Endodermal cell (in vitro differentiated cells): ENCODE results near the gene JMJD1C. TPM values are rescaled to one million over a fixed set of nuclear protein-coding genes. Genes with fewer than 3 reads are reported as not detected.
A peak's percentile ranks its signal among the peaks of the same experiment; 100 is the strongest.

ENCODE experiments used
- DNase-seq: peaks from one replicate; pipeline ENCODE4 v3.0.0-alpha.2; 2017
- H3K27ac ChIP-seq: 2 replicates; pipeline ENCODE4 v1.5.1; 2013; ENCODE audit warnings: mild to moderate bottlenecking, low read depth, low read length, moderate library complexity
- H3K27me3 ChIP-seq: 2 replicates; pipeline ENCODE4 v1.6.1; 2013; ENCODE audit warnings: mild to moderate bottlenecking, low read length, moderate library complexity; ENCODE audit not compliant: insufficient read depth, control insufficient read depth, poor library complexity, severe bottlenecking
- H3K36me3 ChIP-seq: 2 replicates; pipeline ENCODE4 v1.7.0; 2013; ENCODE audit warnings: mild to moderate bottlenecking, low read length, moderate library complexity; ENCODE audit not compliant: control insufficient read depth, insufficient read depth
- H3K4me1 ChIP-seq: one replicate; pipeline ENCODE4 v1.7.0; 2013; ENCODE audit warnings: low read length; ENCODE audit not compliant: control insufficient read depth, insufficient read depth
- H3K4me3 ChIP-seq: 2 replicates; pipeline ENCODE4 v1.5.1; 2013; ENCODE audit warnings: mild to moderate bottlenecking, low read length, moderate library complexity
- H3K9ac ChIP-seq: 2 replicates; pipeline ENCODE4 v1.6.1; 2013; ENCODE audit warnings: mild to moderate bottlenecking, low read length, moderate library complexity; ENCODE audit not compliant: poor library complexity, severe bottlenecking; ENCODE audit errors: extremely low read depth
- H3K9me3 ChIP-seq: 2 replicates; pipeline ENCODE4 v1.6.1; 2013; ENCODE audit warnings: mild to moderate bottlenecking, low read length, moderate library complexity; ENCODE audit not compliant: control insufficient read depth
- H3K27ac Mint-ChIP-seq: 2 replicates; pipeline ENCODE4 v1.8.0; 2020; ENCODE audit warnings: mixed read lengths
- H3K27me3 Mint-ChIP-seq: 2 replicates; pipeline ENCODE4 v1.8.0; 2021; ENCODE audit warnings: mild to moderate bottlenecking, mixed read lengths; ENCODE audit not compliant: insufficient read depth
- H3K36me3 Mint-ChIP-seq: 2 replicates; pipeline ENCODE4 v1.8.0; 2020; ENCODE audit warnings: low read depth, mixed read lengths
- H3K4me1 Mint-ChIP-seq: 2 replicates; pipeline ENCODE4 v1.8.0; 2020; ENCODE audit warnings: mixed read lengths
- H3K4me3 Mint-ChIP-seq: 2 replicates; pipeline ENCODE4 v1.8.0; 2020; ENCODE audit warnings: mild to moderate bottlenecking, moderate library complexity, mixed read lengths
- H3K9me3 Mint-ChIP-seq: 2 replicates; pipeline ENCODE4 v1.8.0; 2020; ENCODE audit warnings: mild to moderate bottlenecking, mixed read lengths
- WGBS, 2 experiments: methylation state at CpG; one replicate each; pipeline versions ENCODE4 v1.1.5 to v1.1.7; 2013; ENCODE audit warnings: missing lambda C conversion rate in 2 of 2, mixed read lengths in 1 of 2; ENCODE audit not compliant: insufficient coverage in 1 of 2, insufficient read length in 1 of 2; 5-methylcytosine and 5-hydroxymethylcytosine counted together
- total RNA-seq, 2 donors: library from RNA; stranded (reverse); fragmentation: NEBNext Ultra II Directional in 1 of 2; extraction: Animal tissue kit (Norgen Biotek cat#: 25700) in 1 of 2; gene quantifications; 2 replicates in 1 of 2; 3 replicates in 1 of 2; pipeline ENCODE4 v1.2.1, GENCODE V29; 2021
- TF ChIP-seq, protein P1 (sequence below): fragments of 200-600 bp; sonication (generic); conservative IDR thresholded peaks from 2 replicates; pipeline ENCODE4 v1.5.0; 2021; ENCODE audit warnings: antibody characterized with exemption, mild to moderate bottlenecking

The JMJD1C gene
- total RNA-seq, 2 donors from 2014 or later: 91.3 to 114 TPM

GRCh38 chr10:63137306-63137705 is 328.5 kb downstream of the JMJD1C start:
- Mint-ChIP-seq H3K4me3 (no peak overlapping the region), H3K36me3 (peaks cover 18% of the 10 kb centered on the region), H3K27ac (peak overlapping the region; percentile 50), H3K9me3 (peaks cover 7% of the 10 kb centered on the region), H3K4me1 (peaks cover 10% of the 10 kb centered on the region), H3K27me3 (peaks cover 4% of the 10 kb centered on the region)
- no peaks in the 10 kb centered on the region for H3K27me3 ChIP-seq
- no peaks in the 10 kb centered on the region for H3K4me1 ChIP-seq
- H3K36me3 ChIP-seq: peaks cover 12% of the 10 kb centered on the region
- no peak overlapping the region for H3K4me3 ChIP-seq
- H3K9ac ChIP-seq: no peak overlapping the region
- peaks cover 6% of the 10 kb centered on the region for H3K9me3 ChIP-seq
- H3K27ac ChIP-seq: no peak overlapping the region
- no peak for DNase-seq
- 94 to 100% methylated on average over 1 to 2 of the region's 2 CpGs for WGBS, 2 experiments
- TF ChIP-seq, protein P1, sequence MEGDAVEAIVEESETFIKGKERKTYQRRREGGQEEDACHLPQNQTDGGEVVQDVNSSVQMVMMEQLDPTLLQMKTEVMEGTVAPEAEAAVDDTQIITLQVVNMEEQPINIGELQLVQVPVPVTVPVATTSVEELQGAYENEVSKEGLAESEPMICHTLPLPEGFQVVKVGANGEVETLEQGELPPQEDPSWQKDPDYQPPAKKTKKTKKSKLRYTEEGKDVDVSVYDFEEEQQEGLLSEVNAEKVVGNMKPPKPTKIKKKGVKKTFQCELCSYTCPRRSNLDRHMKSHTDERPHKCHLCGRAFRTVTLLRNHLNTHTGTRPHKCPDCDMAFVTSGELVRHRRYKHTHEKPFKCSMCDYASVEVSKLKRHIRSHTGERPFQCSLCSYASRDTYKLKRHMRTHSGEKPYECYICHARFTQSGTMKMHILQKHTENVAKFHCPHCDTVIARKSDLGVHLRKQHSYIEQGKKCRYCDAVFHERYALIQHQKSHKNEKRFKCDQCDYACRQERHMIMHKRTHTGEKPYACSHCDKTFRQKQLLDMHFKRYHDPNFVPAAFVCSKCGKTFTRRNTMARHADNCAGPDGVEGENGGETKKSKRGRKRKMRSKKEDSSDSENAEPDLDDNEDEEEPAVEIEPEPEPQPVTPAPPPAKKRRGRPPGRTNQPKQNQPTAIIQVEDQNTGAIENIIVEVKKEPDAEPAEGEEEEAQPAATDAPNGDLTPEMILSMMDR: no peak

GRCh38 chr10:63133821-63134557 is 331.8 kb downstream of the JMJD1C start:
- Mint-ChIP-seq H3K9me3 (peaks cover 12% of the 10 kb centered on the region), H3K36me3 (peaks cover 10% of the 10 kb centered on the region), H3K27ac (peak overlapping the region; percentile 74), H3K27me3 (peaks cover 5% of the 10 kb centered on the region), H3K4me3 (peak overlapping the region; percentile 84), H3K4me1 (peaks cover 10% of the 10 kb centered on the region)
- Histone ChIP-seq H3K27me3 (no peaks in the 10 kb centered on the region), H3K9ac (peak overlapping the region; percentile 91), H3K4me1 (no peaks in the 10 kb centered on the region), H3K27ac (peak overlapping the region; percentile 83), H3K4me3 (peak overlapping the region; percentile 98), H3K36me3 (peaks cover 4% of the 10 kb centered on the region), H3K9me3 (peaks cover 9% of the 10 kb centered on the region)
- WGBS, 2 experiments: 28 to 58% methylated on average over 4 to 7 of the region's 9 CpGs
- TF ChIP-seq, protein P1: no peak
- no peak for DNase-seq

- 1 to 3% methylated on average over 8 to 55 of the region's 55 CpGs for WGBS, 2 experiments
- TF ChIP-seq, protein P1: peak; percentile 49
- H3K4me3 ChIP-seq: peak within 1 kb of the TSS; percentile 98
- peak within 1 kb of the TSS; percentile 95 for H3K27ac Mint-ChIP-seq
- peak; percentile 99 for DNase-seq
- peaks cover 10% of the 10 kb centered on the region for H3K36me3 Mint-ChIP-seq
- peaks cover 9% of the 10 kb centered on the region for H3K9me3 ChIP-seq
- peaks cover 12% of the 10 kb centered on the region for H3K9me3 Mint-ChIP-seq
- peaks cover 5% of the 10 kb centered on the region for H3K27me3 Mint-ChIP-seq
- no peaks in the 10 kb centered on the region for H3K27me3 ChIP-seq
- peaks cover 4% of the 10 kb centered on the region for H3K36me3 ChIP-seq
- no peaks in the 10 kb centered on the region for H3K4me1 ChIP-seq
- peak within 1 kb of the TSS; percentile 83 for H3K27ac ChIP-seq
- peaks cover 10% of the 10 kb centered on the region for H3K4me1 Mint-ChIP-seq
- H3K4me3 Mint-ChIP-seq: peak within 1 kb of the TSS; percentile 84
- peak within 1 kb of the TSS; percentile 91 for H3K9ac ChIP-seq
Observed at GRCh38 chr10:63133056-63133820, 332.5 kb downstream of the JMJD1C start, which contains the start of gene NRBF2. Gene NRBF2 (plus strand): TSS chr10:63133328. CDS start chr10:63133471, 143 bp downstream.
